Kasumi-1 (cell line): ENCODE data around the gene HOXB8.

Experiments used
- DNase-seq, 2 experiments: peaks; one replicate each; lab custom pipeline; 2025; lab: John Stamatoyannopoulos, UW

The HOXB8 gene

DNA sequence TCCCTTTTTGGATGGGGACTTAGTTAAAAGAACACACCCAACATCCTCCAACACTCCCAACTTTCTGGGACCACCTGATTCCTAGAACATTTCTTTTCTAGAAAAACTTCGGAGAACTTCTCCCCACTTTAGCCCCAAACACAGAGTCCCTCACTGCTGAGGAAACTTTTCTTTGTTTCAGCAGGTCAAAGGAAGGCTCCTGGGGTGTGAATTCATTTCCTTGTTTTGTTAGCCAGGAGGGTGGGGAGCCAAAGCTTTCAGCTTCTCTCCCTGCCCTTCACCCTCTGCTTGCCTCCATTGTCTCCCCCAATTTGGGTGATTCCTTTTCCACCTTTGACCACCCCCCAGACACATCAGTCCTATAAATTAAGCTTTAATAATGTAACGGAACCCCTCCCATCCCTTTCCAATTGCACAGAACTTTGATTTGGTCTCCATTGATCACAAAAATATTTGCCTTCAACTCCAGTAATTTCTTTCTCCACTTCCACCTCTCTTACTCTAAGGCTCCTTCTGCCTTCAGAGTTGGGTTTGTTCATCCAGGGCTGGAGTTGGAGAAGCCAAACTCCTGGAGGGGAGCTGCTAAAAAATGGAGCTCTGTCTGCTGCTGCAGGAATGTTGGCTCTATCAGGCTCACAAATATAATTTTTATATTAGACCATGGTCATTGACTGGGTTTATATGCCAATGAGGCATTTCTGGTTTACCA is 47.3 kb downstream of the HOXB8 start:
- no peak for DNase-seq

DNA sequence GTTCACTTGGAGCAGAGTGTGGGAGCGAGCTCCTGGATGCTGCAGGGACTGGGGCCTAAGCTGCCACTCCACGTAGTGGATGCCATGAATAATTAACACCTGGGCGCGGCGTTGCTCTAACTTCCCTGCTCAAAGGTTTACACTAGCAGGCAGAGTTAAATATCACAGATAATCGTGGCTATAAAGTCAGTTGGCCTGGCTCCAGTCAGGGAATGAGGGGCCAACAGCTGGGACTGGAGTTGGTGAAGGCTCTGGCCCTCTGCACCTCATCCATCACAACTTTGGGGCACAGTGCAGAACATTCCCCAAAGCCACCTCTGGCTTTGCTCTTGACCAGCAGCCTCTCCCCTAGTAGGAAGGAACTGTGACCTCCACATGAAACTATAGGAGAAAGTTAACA is 47.9 kb downstream of the HOXB8 start:
- no peak for DNase-seq

DNA sequence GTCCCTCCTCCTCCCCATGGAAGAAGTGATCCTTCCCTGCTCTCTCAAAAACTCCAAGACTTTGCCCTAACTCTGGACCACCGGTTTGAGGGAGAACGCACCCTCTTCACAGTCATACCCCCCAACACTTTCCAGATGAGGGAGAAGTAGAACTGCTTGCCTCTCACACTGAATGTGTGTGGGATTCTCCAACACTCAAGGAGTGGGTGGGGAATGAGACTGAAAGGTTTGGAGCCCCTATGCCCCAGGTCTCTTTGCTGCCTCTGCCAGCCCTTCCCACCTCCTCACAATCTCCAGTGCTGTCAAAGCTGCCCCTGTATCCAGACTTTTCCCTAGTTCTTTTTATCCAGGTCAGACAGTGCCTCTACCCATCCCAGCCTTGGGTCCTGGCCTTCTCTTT is 48.4 kb downstream of the HOXB8 start:
- DNase-seq: no peak

DNA sequence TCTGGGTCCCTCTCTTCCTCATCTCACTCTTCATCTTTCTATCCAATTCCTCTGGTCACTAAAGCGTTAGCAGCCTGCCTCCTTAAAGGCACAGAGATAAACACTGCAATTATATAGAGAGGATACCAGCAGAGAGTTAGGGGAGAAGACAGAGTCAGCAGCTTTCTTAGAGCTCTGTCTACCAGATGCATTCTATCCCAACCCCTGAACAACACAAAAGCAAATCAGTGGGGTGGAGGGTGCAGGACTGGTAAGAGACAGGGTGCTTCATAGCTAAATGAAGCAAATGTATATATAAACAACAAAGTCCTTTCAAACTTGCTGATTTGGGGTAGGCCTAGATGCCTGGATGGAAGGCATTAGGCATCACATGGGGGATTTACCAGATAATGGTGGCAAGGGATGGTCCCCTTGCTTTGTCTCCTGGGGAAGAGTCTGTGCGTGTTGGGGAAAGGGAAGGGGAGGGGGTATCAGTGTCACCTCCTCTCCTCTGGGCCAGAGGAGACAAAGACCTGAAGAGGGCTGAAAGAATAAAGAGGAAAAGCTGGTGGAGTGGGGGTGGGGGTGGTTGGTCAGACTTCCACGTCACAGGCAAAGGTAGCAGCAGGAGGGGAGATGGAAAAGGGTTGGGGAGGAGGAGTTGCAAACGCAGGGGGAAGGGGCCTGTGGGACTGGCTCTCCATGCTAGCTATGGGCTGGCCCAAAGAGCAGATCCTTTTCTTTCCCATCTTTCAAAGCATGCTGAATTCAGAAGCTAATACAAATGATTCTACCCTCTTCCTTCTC is 49.0 kb downstream of the HOXB8 start:
- DNase-seq: no peak

DNA sequence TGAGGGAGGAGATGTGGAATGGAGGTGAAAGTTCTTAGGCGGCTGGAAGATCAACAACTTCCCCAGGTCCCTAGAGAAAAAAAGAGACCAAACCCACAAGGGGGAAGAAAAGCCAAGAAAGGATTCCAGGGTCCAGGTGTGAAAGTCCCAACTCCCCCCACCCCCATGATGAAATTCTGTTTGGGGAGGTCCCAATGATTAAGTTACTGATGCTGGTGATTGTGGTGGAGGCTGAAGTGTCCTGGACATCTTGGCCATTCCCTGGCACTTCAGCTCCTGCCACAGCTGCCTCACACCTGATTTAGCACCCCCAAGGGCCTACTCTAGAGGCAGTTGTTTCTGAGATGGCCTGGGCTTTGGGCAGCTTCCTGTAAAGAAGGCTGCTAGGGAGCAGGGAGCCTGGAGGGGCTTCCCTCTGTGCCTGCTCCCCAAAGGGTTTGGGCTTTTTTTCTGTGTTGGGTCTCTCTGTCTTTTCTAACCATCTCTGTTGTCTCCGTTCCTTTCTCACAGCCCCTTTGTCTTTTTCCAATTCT is 50.0 kb downstream of the HOXB8 start:
- no peak for DNase-seq

DNA sequence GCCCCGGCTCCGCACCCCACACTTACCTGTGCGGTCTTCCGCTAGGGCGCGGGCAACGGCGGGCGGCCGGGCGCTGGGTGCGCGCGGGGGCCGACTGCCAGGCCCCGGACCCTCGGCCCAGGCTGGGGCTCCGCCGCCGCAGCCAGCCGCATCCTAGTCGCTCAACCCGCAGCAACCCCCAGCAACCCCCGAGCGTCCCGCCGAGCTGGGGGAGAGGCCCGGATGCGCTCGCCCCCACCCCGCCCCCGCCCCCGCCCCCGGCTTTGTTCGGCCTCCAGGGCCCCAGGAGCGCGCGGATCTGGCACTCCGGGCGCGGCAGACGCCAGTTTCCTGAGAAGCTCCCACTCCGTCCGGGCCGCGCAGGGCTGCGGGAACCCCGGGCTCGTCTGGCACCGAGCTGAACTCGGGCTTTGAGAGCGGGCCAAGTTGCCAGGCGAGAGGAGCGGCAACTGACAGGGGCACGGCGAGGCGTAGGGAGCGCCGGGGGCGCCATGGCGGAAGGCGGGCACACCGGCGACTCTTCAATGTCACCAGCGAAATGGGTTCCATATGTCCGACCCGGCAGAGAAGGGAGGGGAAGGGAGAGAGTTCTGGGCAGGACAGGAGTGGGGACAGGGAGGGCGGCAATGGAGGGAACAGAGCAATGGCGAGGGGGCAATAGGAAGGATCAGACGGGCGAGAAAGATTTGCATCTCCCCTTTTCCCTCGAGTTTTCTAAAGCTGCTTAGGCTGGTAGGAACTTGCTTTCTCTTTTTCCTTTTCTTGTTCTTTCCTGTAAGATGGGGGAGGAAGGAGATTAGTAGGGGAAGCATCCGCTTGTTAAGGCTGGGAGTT is 50.7 kb downstream of the HOXB8 start:
- DNase-seq: no peak

DNA sequence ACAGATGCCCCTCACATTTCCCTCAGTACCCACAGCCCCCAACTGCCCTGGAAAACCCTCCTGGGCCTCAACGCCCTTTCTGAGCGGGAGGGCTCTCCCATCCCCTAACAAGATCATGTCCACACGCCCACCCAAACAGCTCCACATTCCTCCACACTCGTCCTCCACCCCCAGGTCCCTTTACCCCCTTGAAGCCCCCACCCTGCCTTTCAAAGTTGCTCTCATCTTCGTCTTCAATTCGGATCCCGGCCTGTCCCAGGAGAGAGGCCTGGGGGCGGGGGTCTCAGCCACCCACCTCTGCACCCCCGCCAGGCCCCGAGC is 51.3 kb downstream of the HOXB8 start:
- no peak for DNase-seq

DNA sequence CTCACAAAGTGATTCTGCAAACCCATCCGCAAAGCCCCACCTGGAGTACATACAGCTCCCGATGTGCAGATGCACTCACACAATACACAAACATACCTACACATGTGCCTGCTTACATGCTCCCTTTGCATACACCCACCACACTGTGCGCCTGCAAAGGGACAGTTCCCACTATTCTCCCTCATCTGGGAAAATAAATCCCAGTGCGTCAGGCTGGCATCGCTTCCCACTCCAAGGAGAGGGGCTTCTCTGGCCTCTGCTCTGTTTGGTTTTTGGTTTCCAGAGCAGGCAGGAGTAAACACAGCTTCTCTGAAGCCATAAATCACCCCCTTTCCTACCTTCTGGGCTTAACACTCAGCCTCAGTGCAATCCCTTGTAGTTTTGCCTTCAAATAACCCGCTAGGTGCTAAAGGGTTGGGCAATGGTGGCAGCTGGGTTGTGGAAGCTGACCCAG is 51.7 kb downstream of the HOXB8 start:
- DNase-seq: no peak

DNA sequence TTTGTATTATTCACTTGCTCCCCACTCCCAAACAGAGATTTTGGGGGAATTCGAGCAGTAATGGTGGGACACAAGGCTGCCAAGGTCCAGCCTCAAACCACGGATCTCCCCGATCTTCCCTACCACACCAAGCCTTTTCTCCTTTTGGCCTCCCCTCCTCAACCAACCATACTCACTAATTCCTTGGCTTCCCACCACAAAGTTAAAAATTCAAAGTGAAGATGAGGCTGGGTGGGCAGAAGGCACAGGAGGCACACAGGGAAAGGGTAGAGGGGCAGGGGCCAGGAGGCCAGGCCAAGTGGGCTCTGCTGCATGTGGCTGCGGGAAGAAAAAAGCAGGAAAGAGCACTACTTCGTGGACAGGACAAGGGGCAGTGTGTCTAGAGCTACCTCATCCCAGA is 52.2 kb downstream of the HOXB8 start:
- DNase-seq: no peak
